IPS DF 6.9 (cell line): ENCODE results near the gene FOXN1.

Experiments used
- DNase-seq: peaks from one replicate; pipeline ENCODE4 v3.0.0-alpha.2; 2013; ENCODE audit warnings: low read depth, low spot score
- H3K27ac ChIP-seq: one replicate; pipeline ENCODE4 v1.5.1; 2013; ENCODE audit warnings: low read length, control low read depth
- H3K27me3 ChIP-seq: 2 replicates; pipeline ENCODE4 v1.6.1; 2013; ENCODE audit warnings: mild to moderate bottlenecking, low read length; ENCODE audit not compliant: control insufficient read depth, insufficient read depth
- H3K36me3 ChIP-seq: 2 replicates; pipeline ENCODE4 v1.6.1; 2013; ENCODE audit warnings: low read length; ENCODE audit not compliant: control insufficient read depth, insufficient read depth
- H3K4me1 ChIP-seq: 2 replicates; pipeline ENCODE4 v1.6.1; 2013; ENCODE audit warnings: low read length; ENCODE audit not compliant: control insufficient read depth, insufficient read depth
- H3K4me3 ChIP-seq: 2 replicates; pipeline ENCODE4 v1.5.1; 2013; ENCODE audit warnings: mild to moderate bottlenecking, low read length
- H3K9me3 ChIP-seq: 2 replicates; pipeline ENCODE4 v1.6.1; 2013; ENCODE audit warnings: low read length, inconsistent platforms; ENCODE audit not compliant: control insufficient read depth, insufficient read depth
- WGBS: extraction: QIAGEN DNeasy Blood & Tissue Kit; methylation state at CpG from one replicate; pipeline ENCODE4 v1.1.7; 2013; ENCODE audit warnings: mixed read lengths, missing lambda C conversion rate; ENCODE audit not compliant: insufficient read length, insufficient coverage; 5-methylcytosine and 5-hydroxymethylcytosine counted together

Gene FOXN1

DNA sequence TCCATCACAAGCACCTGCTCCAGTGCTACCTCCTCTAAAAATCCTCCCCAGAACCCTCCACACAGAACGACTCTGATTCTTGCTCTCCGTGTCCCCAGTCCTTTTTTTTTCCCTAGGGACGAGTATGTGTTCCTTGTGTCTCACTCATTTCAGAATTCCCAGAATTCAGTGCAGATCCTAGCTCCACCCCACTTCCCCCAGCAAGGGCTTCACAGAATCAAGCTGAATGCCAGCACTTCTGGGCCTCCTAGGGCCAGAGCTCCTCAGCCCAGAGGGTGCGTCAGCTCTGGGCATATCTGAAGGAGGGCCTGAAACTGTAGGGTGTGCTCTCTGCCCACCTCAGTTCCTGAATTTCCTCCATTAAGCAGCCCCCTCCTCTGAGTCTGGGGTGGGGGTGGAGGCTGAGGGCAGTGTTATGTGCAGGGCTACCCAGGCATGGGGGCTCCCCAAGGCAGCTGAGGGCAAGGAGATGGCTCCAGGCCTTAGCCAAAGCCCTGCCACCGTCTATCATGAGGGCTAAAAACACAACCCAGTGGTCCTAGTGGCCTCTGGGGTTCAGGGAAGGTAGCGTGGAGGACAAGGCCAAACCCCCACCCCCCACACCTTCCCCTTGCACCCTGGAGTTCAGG, 39.8 kb downstream of the FOXN1 start:
- Histone ChIP-seq H3K27ac (no peak overlapping the region), H3K36me3 (peaks cover 5% of the 10 kb centered on the region), H3K27me3 (no peaks in the 10 kb centered on the region), H3K9me3 (no peaks in the 10 kb centered on the region), H3K4me3 (no peak overlapping the region), H3K4me1 (peaks cover 3% of the 10 kb centered on the region)
- no CpG with 5 or more reads among the region's 6 CpGs for WGBS
- DNase-seq = no peak

DNA sequence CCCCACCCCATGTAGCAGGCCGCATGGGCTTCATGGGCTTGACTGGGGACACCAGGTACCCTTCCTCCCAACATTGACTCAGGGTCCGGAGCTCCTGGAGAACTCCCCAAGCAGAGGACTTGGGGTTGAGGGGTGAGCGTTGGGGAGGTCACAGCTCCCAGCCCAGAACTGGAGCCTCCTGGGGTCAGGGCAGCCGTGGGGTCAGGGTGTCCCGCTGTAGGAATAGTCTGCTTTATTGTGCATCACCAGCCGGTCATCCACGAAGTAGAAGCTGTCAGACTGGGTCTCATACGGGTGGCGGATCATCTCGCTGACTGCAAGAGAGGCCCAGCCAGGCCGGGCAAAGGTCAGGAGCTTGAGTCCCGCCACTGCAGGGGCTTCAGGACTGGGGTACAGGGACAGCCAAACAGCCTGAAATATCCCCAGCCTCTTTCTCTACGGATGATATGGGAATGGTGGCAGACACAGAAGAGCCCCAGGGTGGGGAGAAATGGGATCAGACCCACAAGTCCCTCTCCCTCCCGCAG, 41.0 kb downstream of the FOXN1 start:
- H3K9me3 ChIP-seq = no peaks in the 10 kb centered on the region
- no peaks in the 10 kb centered on the region for H3K27me3 ChIP-seq
- no peak overlapping the region for H3K4me3 ChIP-seq
- no peak for DNase-seq
- peaks cover 5% of the 10 kb centered on the region for H3K36me3 ChIP-seq
- WGBS = no CpG with 5 or more reads among the region's 14 CpGs
- H3K27ac ChIP-seq = no peak overlapping the region
- H3K4me1 ChIP-seq = peaks cover 3% of the 10 kb centered on the region

DNA sequence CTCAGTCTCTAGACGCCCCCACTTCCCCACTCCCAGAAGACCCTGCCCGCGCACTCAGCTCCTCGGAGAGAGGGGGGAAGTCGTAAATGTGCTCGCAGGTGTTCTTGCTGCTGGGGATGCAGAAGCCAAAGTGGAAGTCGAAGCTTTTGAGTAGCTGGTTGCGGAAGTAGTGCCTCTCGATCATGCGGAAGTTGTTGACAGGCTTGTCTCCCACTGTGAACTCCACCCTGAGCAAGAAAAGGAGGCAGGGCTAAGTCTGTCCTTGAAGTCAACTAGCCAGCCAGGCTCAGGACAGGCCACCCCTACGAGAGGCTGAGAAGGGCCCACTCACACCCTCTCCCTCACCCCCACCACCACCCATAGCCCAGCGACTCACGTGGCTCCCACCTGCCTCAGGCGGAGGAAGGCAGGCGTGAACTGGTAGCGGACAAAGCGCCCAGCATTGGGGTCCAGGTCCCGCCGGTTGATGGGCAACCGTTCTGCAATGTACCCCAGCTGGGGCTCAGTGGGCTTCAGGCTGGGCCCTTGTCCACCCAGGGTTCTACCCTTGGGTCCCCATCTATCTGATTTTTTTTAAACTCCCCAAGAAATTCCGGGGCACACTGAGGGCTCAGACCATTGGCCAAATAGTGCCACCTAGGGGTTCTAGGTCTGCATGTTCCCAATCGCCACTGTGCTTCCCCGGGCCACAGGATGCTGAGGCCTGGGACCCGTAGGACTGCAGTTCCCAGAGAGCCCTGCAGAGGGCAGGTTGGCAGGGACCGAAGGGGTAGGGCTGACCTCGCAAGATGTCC, 41.7 kb downstream of the FOXN1 start:
- H3K36me3 ChIP-seq = peaks cover 5% of the 10 kb centered on the region
- peak; percentile 77 for DNase-seq
- H3K9me3 ChIP-seq = no peaks in the 10 kb centered on the region
- H3K4me3 ChIP-seq = no peak overlapping the region
- H3K27ac ChIP-seq = no peak overlapping the region
- H3K27me3 ChIP-seq = no peaks in the 10 kb centered on the region
- peaks cover 3% of the 10 kb centered on the region for H3K4me1 ChIP-seq
- WGBS = no CpG with 5 or more reads among the region's 26 CpGs

DNA sequence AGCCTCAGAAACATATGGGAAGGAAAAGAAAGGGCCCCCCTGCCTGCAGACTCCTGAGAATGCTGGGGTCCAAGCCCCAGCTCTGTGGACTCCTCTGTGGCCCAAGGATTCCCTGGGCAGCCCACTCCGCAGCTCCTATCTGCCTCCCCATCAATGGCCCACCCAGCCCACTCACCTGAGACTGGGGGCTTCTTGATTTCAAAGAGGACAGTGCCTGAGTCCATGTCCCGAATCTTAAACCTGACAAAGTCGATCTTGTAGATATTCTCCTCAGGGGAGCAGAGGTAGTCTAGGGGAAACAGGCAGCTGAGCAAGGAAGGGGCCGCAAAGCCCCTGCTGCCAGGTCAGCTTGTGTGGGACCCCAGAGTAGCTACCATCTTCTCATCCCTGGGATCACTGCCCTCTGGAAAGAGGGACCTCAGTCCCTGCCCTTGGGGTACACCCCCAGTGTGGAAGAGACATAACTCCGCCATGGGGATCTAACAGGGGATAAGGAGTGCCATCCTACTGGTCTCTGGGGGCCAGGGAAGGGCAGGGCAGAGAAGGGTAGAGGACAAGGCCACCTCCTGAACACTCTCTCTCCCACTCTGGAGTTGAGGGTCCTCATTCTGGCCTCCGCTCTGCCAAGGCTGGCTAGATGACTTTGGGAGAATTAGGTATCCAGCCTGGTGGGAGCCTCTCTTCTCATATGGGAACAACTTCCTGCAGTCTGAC, 42.4 kb downstream of the FOXN1 start:
- H3K4me1 ChIP-seq = peaks cover 3% of the 10 kb centered on the region
- H3K27ac ChIP-seq = no peak overlapping the region
- no peak for DNase-seq
- no peak overlapping the region for H3K4me3 ChIP-seq
- no peaks in the 10 kb centered on the region for H3K9me3 ChIP-seq
- WGBS = no CpG with 5 or more reads among the region's 6 CpGs
- no peaks in the 10 kb centered on the region for H3K27me3 ChIP-seq
- peaks cover 5% of the 10 kb centered on the region for H3K36me3 ChIP-seq

DNA sequence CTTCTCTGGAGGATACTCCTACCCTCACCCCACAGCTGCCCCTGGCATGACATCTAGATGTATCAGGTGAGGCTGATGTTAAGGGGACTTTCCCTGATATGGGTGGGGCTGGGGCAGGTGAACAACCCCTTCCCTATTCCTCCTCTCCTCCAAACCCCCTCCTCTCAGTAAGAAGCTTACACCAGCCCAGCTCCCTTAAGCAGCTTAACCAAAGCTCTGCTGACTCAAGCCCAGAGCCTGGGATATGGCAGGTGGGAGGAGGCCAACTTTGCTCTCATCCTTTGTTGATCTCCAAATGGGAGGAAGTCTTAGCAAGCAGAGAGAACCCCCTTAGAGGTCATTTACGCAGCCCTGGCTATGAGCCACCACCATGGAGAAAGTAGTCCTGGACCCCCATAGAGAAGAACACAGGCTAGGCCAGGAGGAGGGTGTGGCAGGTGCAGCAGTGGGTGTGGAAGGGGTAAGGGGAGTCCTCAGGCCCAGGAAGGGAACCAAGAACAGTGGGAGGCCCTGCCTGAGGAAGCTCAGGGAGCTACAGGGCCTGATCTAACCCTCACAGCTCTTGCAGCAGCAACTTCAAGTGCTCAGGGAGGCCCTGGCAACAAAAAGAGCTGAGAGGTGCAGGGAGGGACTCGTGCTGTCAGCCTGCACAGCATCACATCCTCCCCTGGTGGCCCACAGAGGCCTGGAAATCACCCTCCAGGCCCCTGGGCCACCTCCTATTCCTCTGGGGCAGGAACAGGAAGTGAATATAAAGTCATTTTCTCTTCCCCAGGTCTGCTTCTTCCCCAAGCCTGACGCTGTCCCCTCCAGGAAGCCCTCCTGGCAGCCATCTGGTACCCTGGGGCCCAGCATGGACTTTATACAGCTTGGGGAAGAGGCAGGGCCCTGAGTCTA, 43.3 kb downstream of the FOXN1 start:
- no peak overlapping the region for H3K27ac ChIP-seq
- no peak for DNase-seq
- H3K4me3 ChIP-seq = no peak overlapping the region
- no CpG with 5 or more reads among the region's 3 CpGs for WGBS
- no peaks in the 10 kb centered on the region for H3K9me3 ChIP-seq
- H3K36me3 ChIP-seq = peaks cover 10% of the 10 kb centered on the region
- peaks cover 3% of the 10 kb centered on the region for H3K4me1 ChIP-seq
- H3K27me3 ChIP-seq = no peaks in the 10 kb centered on the region

DNA sequence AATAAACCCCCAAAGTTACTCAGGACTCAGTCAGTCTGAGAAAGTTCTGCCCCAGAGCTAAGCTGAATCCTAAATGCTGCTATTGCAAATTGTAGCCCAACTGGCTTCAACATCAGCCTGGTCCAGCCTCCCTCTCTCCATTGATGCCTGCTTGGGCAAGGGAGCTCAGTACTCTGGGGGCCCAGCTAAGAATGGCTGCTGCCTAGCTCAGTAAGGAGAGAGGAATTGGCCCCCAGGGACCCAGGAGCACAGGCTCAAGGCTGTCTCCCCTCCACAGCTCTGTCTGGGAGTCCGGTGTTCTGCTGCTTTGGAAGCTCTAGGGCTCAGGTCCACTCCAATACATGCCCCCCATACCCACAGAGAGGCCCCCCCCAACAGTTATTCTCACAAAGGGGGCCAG, 44.7 kb downstream of the FOXN1 start:
- no CpG with 5 or more reads among the region's 1 CpG for WGBS
- no peaks in the 10 kb centered on the region for H3K27me3 ChIP-seq
- peaks cover 14% of the 10 kb centered on the region for H3K36me3 ChIP-seq
- no peak for DNase-seq
- H3K4me1 ChIP-seq = peaks cover 1% of the 10 kb centered on the region; the same call in 1 of the 2 replicates
- no peak overlapping the region for H3K27ac ChIP-seq
- H3K9me3 ChIP-seq = no peaks in the 10 kb centered on the region
- no peak overlapping the region for H3K4me3 ChIP-seq

DNA sequence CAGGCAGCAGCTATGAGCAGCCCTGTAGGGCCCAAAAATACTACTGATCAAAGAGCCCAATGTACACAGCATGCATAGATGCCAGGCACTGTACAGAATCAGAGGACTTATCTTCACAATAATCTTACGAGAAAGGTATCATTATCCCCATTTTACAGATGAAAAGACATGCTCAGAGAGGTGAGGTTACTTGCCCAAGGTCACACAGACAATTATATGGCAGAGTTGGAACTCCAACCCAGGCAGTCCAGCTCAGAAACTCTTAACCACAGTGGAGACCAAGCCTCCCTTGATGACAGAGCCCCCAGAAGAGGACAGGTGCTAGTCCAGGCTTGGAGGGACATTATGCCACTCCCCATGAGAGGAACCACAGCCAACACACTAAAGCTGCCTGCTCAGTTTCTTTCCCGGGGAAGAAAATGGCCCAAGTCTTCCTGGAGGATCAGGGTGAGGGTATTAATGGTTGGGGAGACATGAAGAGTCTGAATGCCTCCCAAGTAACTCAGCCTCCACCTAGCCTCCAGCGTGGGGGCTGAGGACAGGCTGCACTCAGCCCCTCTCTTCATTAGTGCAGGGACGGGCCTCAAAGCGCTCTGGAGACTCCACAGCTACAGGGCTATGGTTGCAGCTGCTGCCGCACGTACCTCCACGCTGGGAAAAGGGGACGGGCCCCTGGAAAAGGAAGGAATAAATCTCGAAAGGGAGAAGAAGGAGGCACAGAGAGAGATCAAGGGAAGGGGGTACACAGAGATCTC, 45.5 kb downstream of the FOXN1 start:
- peak overlapping the region; percentile 60; the same call in 1 of the 2 replicates for H3K4me3 ChIP-seq
- no peaks in the 10 kb centered on the region for H3K27me3 ChIP-seq
- no CpG with 5 or more reads among the region's 10 CpGs for WGBS
- peaks cover 1% of the 10 kb centered on the region; the same call in 1 of the 2 replicates for H3K4me1 ChIP-seq
- H3K27ac ChIP-seq = no peak overlapping the region
- DNase-seq = no peak
- peaks cover 16% of the 10 kb centered on the region for H3K36me3 ChIP-seq
- no peaks in the 10 kb centered on the region for H3K9me3 ChIP-seq

DNA sequence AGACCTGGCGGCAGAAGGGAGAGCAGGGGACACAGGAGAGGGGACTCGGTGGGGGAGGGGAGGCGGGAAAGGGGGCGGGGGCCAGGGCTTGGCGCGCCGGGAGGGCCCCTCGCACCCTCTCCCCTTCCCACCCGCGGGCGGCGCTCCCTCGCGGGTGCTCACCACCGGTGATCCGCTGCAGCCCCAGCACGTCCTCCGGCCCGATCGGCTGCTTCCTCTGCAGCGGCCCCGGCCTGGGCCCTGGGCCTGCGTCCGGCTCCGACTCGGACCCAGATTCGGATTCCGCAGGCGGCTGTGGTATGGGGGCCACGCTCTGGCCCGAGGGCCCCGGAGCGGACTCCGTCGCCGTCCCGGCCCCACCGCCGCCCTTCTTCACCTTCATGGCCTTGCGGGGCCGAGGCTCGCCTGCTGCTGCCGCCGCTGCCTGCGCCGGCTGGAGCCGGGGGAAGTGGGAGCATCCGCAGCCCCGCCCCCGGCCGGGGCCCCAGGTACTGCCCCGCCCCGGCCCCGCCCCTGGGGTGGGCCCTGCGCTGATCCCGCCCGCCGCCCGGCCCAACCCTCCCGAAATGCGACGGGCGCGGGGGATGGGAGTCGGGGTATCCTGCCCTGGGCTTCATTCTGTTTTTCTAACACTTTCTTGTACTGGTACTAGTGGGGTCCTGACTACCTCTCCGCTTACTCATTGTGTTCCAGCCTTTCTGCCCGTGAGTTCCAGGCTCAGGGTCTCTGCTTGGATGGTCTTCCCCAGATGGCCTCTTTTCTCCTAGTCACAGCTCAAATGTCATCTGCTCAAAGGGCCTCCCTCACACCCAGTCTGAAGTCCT, 46.2 kb downstream of the FOXN1 start, which contains the start of gene UNC119:
TSS of gene UNC119 (minus strand) at position 449 of the 824 bp plus-strand sequence. CDS start at position 382, 67 bp downstream.
- Histone ChIP-seq H3K36me3 (peaks cover 14% of the 10 kb centered on the region; the same call in 1 of the 2 replicates), H3K27ac (no peak within 1 kb of the TSS), H3K27me3 (no peaks in the 10 kb centered on the region), H3K9me3 (no peaks in the 10 kb centered on the region), H3K4me3 (peak within 1 kb of the TSS; percentile 60), H3K4me1 (peaks cover 1% of the 10 kb centered on the region; the same call in 1 of the 2 replicates)
- no peak for DNase-seq
- WGBS = no CpG with 5 or more reads among the region's 67 CpGs
